Measurements from ENCODE around the gene CNTNAP2.
"Not testable (repeated sequence)": the region's sequence is repeated elsewhere in the genome, so short reads cannot be mapped to it uniquely, and the experiment has no call there.

The CNTNAP2 gene

GRCh38 chr7:146894927-146895326 is 778.3 kb downstream of the CNTNAP2 start:
- H3K4me3 ChIP-seq (ENCODE audit: low read depth, low read length), result no peak overlapping the region
- DNase-seq (ENCODE audit: low read depth), result no peak

GRCh38 chr7:146902266-146902665 is 785.7 kb downstream of the CNTNAP2 start:
- DNase-seq (ENCODE audit: low read depth), result no peak
- no peak overlapping the region for H3K4me3 ChIP-seq (ENCODE audit: low read depth, low read length)

- DNase-seq (ENCODE audit: low read depth), result no peak
- H3K4me3 ChIP-seq (ENCODE audit: low read depth, low read length), result no peak overlapping the region
Observed at GRCh38 chr7:146902728-146903127, 786.1 kb downstream of the CNTNAP2 start.

- not testable (repeated sequence) for H3K4me3 ChIP-seq (ENCODE audit: low read depth, low read length); DNase-seq (ENCODE audit: low read depth)
Observed at GRCh38 chr7:146905746-146906145, 789.1 kb downstream of the CNTNAP2 start.

GRCh38 chr7:146922782-146923181 is 806.2 kb downstream of the CNTNAP2 start:
- no peak for DNase-seq (ENCODE audit: low read depth)
- H3K4me3 ChIP-seq (ENCODE audit: low read depth, low read length), result no peak overlapping the region

GRCh38 chr7:146926841-146927240 is 810.2 kb downstream of the CNTNAP2 start:
- H3K4me3 ChIP-seq (ENCODE audit: low read depth, low read length), result no peak overlapping the region
- DNase-seq (ENCODE audit: low read depth), result no peak

- no peak overlapping the region for H3K4me3 ChIP-seq (ENCODE audit: low read depth, low read length)
- DNase-seq (ENCODE audit: low read depth), result no peak
Observed at GRCh38 chr7:146937836-146938235, 821.2 kb downstream of the CNTNAP2 start.

GRCh38 chr7:146943483-146943882 is 826.9 kb downstream of the CNTNAP2 start:
- DNase-seq (ENCODE audit: low read depth), result no peak
- H3K4me3 ChIP-seq (ENCODE audit: low read depth, low read length), result no peak overlapping the region

- H3K4me3 ChIP-seq (ENCODE audit: low read depth, low read length), result no peak overlapping the region
- no peak for DNase-seq (ENCODE audit: low read depth)
Observed at GRCh38 chr7:146948703-146949102, 832.1 kb downstream of the CNTNAP2 start.

GRCh38 chr7:146956321-146956720 is 839.7 kb downstream of the CNTNAP2 start:
- no peak overlapping the region for H3K4me3 ChIP-seq (ENCODE audit: low read depth, low read length)
- no peak for DNase-seq (ENCODE audit: low read depth)

- peak; percentile 2 for DNase-seq (ENCODE audit: low read depth)
- no peak overlapping the region for H3K4me3 ChIP-seq (ENCODE audit: low read depth, low read length)
Observed at GRCh38 chr7:146956853-146957252, 840.3 kb downstream of the CNTNAP2 start.

- no peak for DNase-seq (ENCODE audit: low read depth)
- no peak overlapping the region for H3K4me3 ChIP-seq (ENCODE audit: low read depth, low read length)
Observed at GRCh38 chr7:146960773-146961391, 844.3 kb downstream of the CNTNAP2 start.

GRCh38 chr7:146961617-146962016 is 845.0 kb downstream of the CNTNAP2 start:
- peak; percentile 79 for DNase-seq (ENCODE audit: low read depth)

GRCh38 chr7:146966274-146966673 is 849.7 kb downstream of the CNTNAP2 start:
- no peak overlapping the region for H3K4me3 ChIP-seq (ENCODE audit: low read depth, low read length)
- DNase-seq (ENCODE audit: low read depth), result no peak

More at GRCh38 chr7:146961617-146962016, 845.0 kb downstream of the CNTNAP2 start:
- no peak overlapping the region for H3K4me3 ChIP-seq (ENCODE audit: low read depth, low read length)

- H3K4me3 ChIP-seq (ENCODE audit: low read depth, low read length), result no peak overlapping the region
- no peak for DNase-seq (ENCODE audit: low read depth)
Observed at GRCh38 chr7:146982482-146982881, 865.9 kb downstream of the CNTNAP2 start.

GRCh38 chr7:146991596-146991995 is 875.0 kb downstream of the CNTNAP2 start:
- no peak overlapping the region for H3K4me3 ChIP-seq (ENCODE audit: low read depth, low read length)
- DNase-seq (ENCODE audit: low read depth), result no peak

- no peak for DNase-seq (ENCODE audit: low read depth)
- H3K4me3 ChIP-seq (ENCODE audit: low read depth, low read length), result no peak overlapping the region
Observed at GRCh38 chr7:146993764-146994163, 877.2 kb downstream of the CNTNAP2 start.

GRCh38 chr7:147008530-147008929 is 891.9 kb downstream of the CNTNAP2 start:
- no peak for DNase-seq (ENCODE audit: low read depth)
- no peak overlapping the region for H3K4me3 ChIP-seq (ENCODE audit: low read depth, low read length)

GRCh38 chr7:147012666-147013065 is 896.1 kb downstream of the CNTNAP2 start:
- no peak for DNase-seq (ENCODE audit: low read depth)
- H3K4me3 ChIP-seq (ENCODE audit: low read depth, low read length), result no peak overlapping the region

- no peak for DNase-seq (ENCODE audit: low read depth)
- no peak overlapping the region for H3K4me3 ChIP-seq (ENCODE audit: low read depth, low read length)
Observed at GRCh38 chr7:147013825-147014224, 897.2 kb downstream of the CNTNAP2 start.

- no peak overlapping the region for H3K4me3 ChIP-seq (ENCODE audit: low read depth, low read length)
- no peak for DNase-seq (ENCODE audit: low read depth)
Observed at GRCh38 chr7:147014286-147014955, 897.8 kb downstream of the CNTNAP2 start.

Measured in skeletal muscle cell (primary cell).